ENCODE results near the gene SYNE2.
A peak's percentile ranks its signal among the peaks of the same experiment; 100 is the strongest.
"Not testable (repeated sequence)": the region's sequence is repeated elsewhere in the genome, so short reads cannot be mapped to it uniquely, and the experiment has no call there.

The SYNE2 gene

GRCh38 chr14:63860146-63860545, 7.3 kb downstream of the SYNE2 start:
- H3K27ac ChIP-seq, result no peak overlapping the region
- H3K4me1 ChIP-seq (ENCODE audit: low read depth, poor library complexity, severe bottlenecking), result peaks cover 18% of the 10 kb centered on the region
- no peak overlapping the region for H3K4me2 ChIP-seq
- no peaks in the 10 kb centered on the region for H4K20me1 ChIP-seq (ENCODE audit: insufficient read depth)
- H3K27me3 ChIP-seq (ENCODE audit: insufficient read depth, low read depth), result no peaks in the 10 kb centered on the region
- TF ChIP-seq, protein P1, sequence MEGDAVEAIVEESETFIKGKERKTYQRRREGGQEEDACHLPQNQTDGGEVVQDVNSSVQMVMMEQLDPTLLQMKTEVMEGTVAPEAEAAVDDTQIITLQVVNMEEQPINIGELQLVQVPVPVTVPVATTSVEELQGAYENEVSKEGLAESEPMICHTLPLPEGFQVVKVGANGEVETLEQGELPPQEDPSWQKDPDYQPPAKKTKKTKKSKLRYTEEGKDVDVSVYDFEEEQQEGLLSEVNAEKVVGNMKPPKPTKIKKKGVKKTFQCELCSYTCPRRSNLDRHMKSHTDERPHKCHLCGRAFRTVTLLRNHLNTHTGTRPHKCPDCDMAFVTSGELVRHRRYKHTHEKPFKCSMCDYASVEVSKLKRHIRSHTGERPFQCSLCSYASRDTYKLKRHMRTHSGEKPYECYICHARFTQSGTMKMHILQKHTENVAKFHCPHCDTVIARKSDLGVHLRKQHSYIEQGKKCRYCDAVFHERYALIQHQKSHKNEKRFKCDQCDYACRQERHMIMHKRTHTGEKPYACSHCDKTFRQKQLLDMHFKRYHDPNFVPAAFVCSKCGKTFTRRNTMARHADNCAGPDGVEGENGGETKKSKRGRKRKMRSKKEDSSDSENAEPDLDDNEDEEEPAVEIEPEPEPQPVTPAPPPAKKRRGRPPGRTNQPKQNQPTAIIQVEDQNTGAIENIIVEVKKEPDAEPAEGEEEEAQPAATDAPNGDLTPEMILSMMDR (conservative IDR thresholded peaks at IDR 0.05; ENCODE audit: low read depth, low read length), result no peak
- H3K9ac ChIP-seq, result no peak overlapping the region
- H2AFZ ChIP-seq (ENCODE audit: low read depth), result no peak overlapping the region
- no peak overlapping the region for H3K4me3 ChIP-seq (IDR thresholded peaks at IDR 0.05; ENCODE audit: insufficient read depth, low read depth, low read length)
- H3K36me3 ChIP-seq (ENCODE audit: insufficient read depth), result no peaks in the 10 kb centered on the region
- H3K79me2 ChIP-seq (ENCODE audit: insufficient read depth, low read depth), result no peaks in the 10 kb centered on the region

DNA sequence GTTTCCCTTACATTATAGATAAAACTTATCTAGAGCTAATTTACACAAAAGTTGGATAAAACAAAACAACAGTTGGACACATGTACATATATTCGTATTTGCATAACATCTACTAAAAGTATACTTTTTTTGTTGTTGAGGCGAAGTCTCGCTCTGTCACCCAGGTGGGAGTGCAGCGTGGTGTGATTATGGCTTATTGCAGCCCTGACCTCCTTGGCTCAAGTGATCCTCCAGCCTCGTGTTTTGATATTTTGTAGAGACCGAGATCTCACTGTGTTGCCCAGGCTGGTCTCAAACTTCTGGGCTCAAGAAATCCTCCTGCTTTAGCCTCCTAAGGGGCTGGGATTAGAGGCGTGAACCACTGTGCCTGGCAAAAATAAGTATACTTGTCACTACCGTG, 9.4 kb downstream of the SYNE2 start:
- Histone ChIP-seq H3K9ac (no peak overlapping the region), H2AFZ (ENCODE audit: low read depth) (no peak overlapping the region), H3K4me1 (ENCODE audit: low read depth, poor library complexity, severe bottlenecking) (peaks cover 32% of the 10 kb centered on the region), H3K4me2 (no peak overlapping the region), H3K79me2 (ENCODE audit: insufficient read depth, low read depth) (no peaks in the 10 kb centered on the region), H3K36me3 (ENCODE audit: insufficient read depth) (no peaks in the 10 kb centered on the region), H3K27ac (no peak overlapping the region), H4K20me1 (ENCODE audit: insufficient read depth) (no peaks in the 10 kb centered on the region), H3K27me3 (ENCODE audit: insufficient read depth, low read depth) (no peaks in the 10 kb centered on the region), H3K4me3 (IDR thresholded peaks at IDR 0.05; ENCODE audit: insufficient read depth, low read depth, low read length) (no peak overlapping the region)
- TF ChIP-seq, protein P1 (conservative IDR thresholded peaks at IDR 0.05; ENCODE audit: low read depth, low read length), result no peak

DNA sequence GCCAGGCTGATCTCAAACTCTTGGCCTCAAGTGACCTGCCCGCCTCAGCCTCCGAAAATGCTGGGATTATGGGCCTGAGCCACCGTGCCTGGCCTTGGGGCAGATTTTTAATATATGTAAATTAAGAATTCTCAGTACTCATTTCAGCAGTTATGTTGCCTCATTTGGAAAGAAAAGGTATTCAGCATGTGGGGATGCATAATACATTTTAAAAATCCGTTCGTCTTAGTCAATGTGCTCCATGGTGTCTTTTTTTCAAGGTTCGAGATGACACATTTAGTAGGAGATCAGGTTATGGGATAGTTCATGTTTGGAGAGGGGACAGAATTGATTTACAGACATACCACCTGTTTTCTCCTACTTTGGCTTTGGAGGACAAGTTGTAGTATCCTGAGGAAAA, 10.2 kb downstream of the SYNE2 start:
- Histone ChIP-seq H3K9ac (no peak overlapping the region), H3K27ac (no peak overlapping the region), H3K79me2 (ENCODE audit: insufficient read depth, low read depth) (no peaks in the 10 kb centered on the region), H2AFZ (ENCODE audit: low read depth) (no peak overlapping the region), H3K36me3 (ENCODE audit: insufficient read depth) (no peaks in the 10 kb centered on the region), H3K27me3 (ENCODE audit: insufficient read depth, low read depth) (no peaks in the 10 kb centered on the region), H3K4me3 (IDR thresholded peaks at IDR 0.05; ENCODE audit: insufficient read depth, low read depth, low read length) (no peak overlapping the region), H3K4me2 (no peak overlapping the region), H4K20me1 (ENCODE audit: insufficient read depth) (no peaks in the 10 kb centered on the region), H3K4me1 (ENCODE audit: low read depth, poor library complexity, severe bottlenecking) (peaks cover 39% of the 10 kb centered on the region)
- TF ChIP-seq, protein P1 (conservative IDR thresholded peaks at IDR 0.05; ENCODE audit: low read depth, low read length), result no peak

- not testable (repeated sequence) for H3K27me3 ChIP-seq (ENCODE audit: insufficient read depth, low read depth); H3K36me3 ChIP-seq (ENCODE audit: insufficient read depth); H3K79me2 ChIP-seq (ENCODE audit: insufficient read depth, low read depth); H3K4me3 ChIP-seq (IDR thresholded peaks at IDR 0.05; ENCODE audit: insufficient read depth, low read depth, low read length); H4K20me1 ChIP-seq (ENCODE audit: insufficient read depth)
- peaks cover 57% of the 10 kb centered on the region for H3K4me1 ChIP-seq (ENCODE audit: low read depth, poor library complexity, severe bottlenecking)
- peak overlapping the region; percentile 94 for H3K27ac ChIP-seq
- peak overlapping the region; percentile 72 for H3K9ac ChIP-seq
- peak overlapping the region; percentile 82 for H3K4me2 ChIP-seq
- peak overlapping the region; percentile 30; the same call in 1 of the 2 replicates for H2AFZ ChIP-seq (ENCODE audit: low read depth)
Measured at GRCh38 chr14:63864775-63865174, 12.0 kb downstream of the SYNE2 start.

DNA sequence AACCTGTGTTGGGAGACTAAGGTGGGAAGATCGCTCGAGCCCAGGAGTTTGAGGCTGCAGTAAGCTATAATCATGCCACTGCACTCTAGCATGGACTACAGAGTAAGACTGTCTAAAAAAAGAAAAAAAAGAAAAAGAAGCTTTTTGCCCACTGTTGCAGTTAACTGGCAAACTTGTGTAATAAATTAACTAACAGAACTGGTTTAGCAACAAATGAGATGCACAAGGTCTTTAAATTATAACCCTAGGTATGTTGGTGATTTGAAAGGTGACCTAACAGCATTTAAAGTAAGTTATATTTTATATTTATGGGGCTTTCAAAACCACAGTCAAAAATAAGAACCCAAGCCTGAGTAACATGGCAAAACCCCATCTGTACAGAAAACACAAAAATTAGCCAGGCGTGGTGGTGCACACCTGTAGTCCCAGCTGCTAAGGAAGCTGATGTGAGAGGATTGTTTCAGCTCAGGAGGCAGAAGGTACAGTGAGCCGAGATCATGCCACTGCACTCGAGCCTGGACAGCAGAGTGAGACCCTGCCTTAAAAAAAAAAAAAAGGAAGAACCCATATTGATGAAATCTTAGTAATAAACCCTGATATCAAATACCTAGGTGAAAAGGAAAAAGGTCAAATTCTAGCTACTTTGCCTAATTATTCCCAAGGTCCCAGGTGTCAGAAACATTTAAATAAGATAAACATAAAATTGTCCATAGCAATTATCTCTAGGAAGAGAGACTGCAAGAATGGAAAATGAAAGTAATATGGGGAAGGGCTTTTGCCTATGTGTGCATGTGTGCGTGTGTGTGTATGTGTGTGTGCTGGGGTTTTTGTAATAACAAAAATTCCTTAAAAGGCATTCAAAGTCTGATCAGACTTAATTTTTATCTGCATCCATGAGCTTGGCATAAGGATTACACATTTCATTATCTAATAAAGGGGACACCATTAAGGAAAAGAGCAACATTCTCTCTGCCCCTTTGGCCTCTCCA, 15.4 kb downstream of the SYNE2 start:
- Histone ChIP-seq H3K4me3 (IDR thresholded peaks at IDR 0.05; ENCODE audit: insufficient read depth, low read depth, low read length) (no peak overlapping the region), H3K27ac (peak overlapping the region; percentile 22; the same call in 1 of the 2 replicates), H3K4me1 (ENCODE audit: low read depth, poor library complexity, severe bottlenecking) (peaks cover 65% of the 10 kb centered on the region), H3K9ac (no peak overlapping the region), H3K27me3 (ENCODE audit: insufficient read depth, low read depth) (no peaks in the 10 kb centered on the region), H3K36me3 (ENCODE audit: insufficient read depth) (no peaks in the 10 kb centered on the region), H3K4me2 (peak overlapping the region; percentile 39; the same call in 1 of the 2 replicates), H4K20me1 (ENCODE audit: insufficient read depth) (no peaks in the 10 kb centered on the region), H3K79me2 (ENCODE audit: insufficient read depth, low read depth) (no peaks in the 10 kb centered on the region), H2AFZ (ENCODE audit: low read depth) (no peak overlapping the region)
- TF ChIP-seq, protein P1 (conservative IDR thresholded peaks at IDR 0.05; ENCODE audit: low read depth, low read length), result no peak

GRCh38 chr14:63869940-63870752, 17.3 kb downstream of the SYNE2 start:
- not testable (repeated sequence) for H4K20me1 ChIP-seq (ENCODE audit: insufficient read depth); H3K79me2 ChIP-seq (ENCODE audit: insufficient read depth, low read depth); H3K9ac ChIP-seq; H3K36me3 ChIP-seq (ENCODE audit: insufficient read depth); H2AFZ ChIP-seq (ENCODE audit: low read depth); H3K27me3 ChIP-seq (ENCODE audit: insufficient read depth, low read depth); H3K4me3 ChIP-seq (IDR thresholded peaks at IDR 0.05; ENCODE audit: insufficient read depth, low read depth, low read length)
- Histone ChIP-seq H3K4me2 (peak overlapping the region; percentile 38; the same call in 1 of the 2 replicates), H3K27ac (peak overlapping the region; percentile 14; the same call in 1 of the 2 replicates), H3K4me1 (ENCODE audit: low read depth, poor library complexity, severe bottlenecking) (peaks cover 51% of the 10 kb centered on the region)

Data from KMS-11 (cell line).